Stimulated activated CD4-positive, alpha-beta T cell treated with anti-CD3 and anti-CD28 coated beads, Interleukin-15, amount 100 ng/mL, for 48 hours (primary cell): ENCODE results near the gene KRTAP4-3.
"Not testable (repeated sequence)": the region's sequence is repeated elsewhere in the genome, so short reads cannot be mapped to it uniquely, and the experiment has no call there.

ENCODE experiments used
- DNase-seq, 2 donors: peaks; one replicate each; pipeline ENCODE4 v3.0.0-alpha.2; 2020; ENCODE audit warnings: low read depth in 2 of 2

The KRTAP4-3 gene

DNA sequence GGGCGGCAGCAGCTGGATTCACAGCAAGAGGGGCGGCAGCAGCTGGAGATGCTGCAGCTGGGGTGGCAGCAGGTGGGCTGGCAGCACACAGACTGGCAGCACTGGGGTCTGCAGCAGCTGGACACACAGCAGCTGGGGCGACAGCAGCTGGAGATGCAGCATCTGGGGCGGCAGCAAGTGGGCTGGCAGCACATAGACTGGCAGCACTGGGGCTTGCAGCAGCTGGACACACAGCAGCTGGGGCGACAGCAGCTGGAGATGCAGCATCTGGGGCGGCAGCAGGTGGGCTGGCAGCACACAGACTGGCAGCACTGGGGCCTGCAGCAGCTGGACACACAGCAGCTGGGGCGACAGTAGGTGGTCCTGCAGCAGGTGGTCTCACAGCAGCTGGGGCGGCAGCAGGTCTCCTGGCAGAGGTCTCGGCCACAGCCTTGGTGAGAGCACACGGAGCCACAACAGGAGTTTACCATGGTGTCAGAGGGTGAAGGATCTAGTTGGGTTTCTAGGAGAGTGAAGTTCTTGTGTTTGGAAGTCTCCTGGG, 50.1 kb downstream of the KRTAP4-3 start, which contains the start of gene KRTAP4-11:
Gene KRTAP4-11, minus strand, starts transcription at position 528 of the 541 bp plus-strand sequence. Its CDS starts 58 bp downstream, at position 470.
- not testable (repeated sequence) for DNase-seq
